Measurements from ENCODE around the gene MDM2. TPM values are rescaled to one million over a fixed set of nuclear protein-coding genes. Genes with fewer than 3 reads are reported as not detected.
"Not testable (repeated sequence)": the region's sequence is repeated elsewhere in the genome, so short reads cannot be mapped to it uniquely, and the experiment has no call there.

MDM2 gene
- total and polyA plus RNA-seq, 4 donors: 24.9 to 155 (median 108) TPM

DNA sequence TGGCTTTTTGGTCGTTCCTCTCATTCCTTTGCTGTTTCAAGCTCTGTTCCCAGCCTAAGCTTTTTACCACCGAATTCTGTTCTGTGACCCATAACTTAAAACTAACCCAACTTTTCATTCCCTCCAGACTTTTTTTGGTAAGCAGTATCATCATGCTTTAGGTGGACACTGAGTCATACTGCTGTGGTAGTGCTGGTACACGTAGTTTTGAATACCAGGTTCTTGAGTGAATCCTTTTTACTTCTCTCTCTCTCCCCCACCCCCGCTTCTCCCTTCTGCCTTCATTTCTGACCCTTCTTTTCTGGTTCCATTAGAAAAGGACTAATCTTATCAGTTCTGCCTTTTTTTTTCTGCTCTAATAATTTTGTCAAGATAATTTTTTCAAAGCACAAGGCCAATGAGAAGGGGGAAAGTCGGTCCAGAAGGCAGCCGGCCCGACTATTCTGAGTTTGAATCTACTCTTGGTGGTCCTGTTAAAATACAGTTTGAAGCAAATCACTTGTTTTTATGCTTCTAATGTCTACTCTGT lies 2.3 kb upstream of the MDM2 start:
- Histone ChIP-seq H3K27ac (ENCODE audit: low read depth in 1 of 2, low read length in 1 of 2) (no peak overlapping the region), H3K4me1 (ENCODE audit: control insufficient read depth in 5 of 5, insufficient read depth in 5 of 5, low read length in 5 of 5) (peaks cover 0 to 5% (median 0%) of the 10 kb centered on the region in 5 donors), H3K27me3 (ENCODE audit: control insufficient read depth in 3 of 3, insufficient read depth in 3 of 3, low read length in 2 of 3) (peaks cover 0 to 3% (median 0%) of the 10 kb centered on the region in 3 donors), H3K4me3 (no peak overlapping the region), H3K9me3 (ENCODE audit: control insufficient read depth in 4 of 4, insufficient read depth in 3 of 4, low read length in 3 of 4) (no peaks in the 10 kb centered on the region), H3K9ac (ENCODE audit: insufficient read depth in 1 of 2, low read length in 2 of 2) (no peak overlapping the region), H3K36me3 (ENCODE audit: control insufficient read depth in 4 of 4, insufficient read depth in 4 of 4, low read length in 4 of 4) (peaks cover 0 to 9% (median 3%) of the 10 kb centered on the region in 4 donors)
- WGBS, 2 donors: 95 to 96% methylated on average over 7 of the region's 7 CpGs
- ATAC-seq (ENCODE audit: insufficient read depth, low FRiP score) (no peak), DNase-seq (no peak)
- TF ChIP-seq, protein P1, sequence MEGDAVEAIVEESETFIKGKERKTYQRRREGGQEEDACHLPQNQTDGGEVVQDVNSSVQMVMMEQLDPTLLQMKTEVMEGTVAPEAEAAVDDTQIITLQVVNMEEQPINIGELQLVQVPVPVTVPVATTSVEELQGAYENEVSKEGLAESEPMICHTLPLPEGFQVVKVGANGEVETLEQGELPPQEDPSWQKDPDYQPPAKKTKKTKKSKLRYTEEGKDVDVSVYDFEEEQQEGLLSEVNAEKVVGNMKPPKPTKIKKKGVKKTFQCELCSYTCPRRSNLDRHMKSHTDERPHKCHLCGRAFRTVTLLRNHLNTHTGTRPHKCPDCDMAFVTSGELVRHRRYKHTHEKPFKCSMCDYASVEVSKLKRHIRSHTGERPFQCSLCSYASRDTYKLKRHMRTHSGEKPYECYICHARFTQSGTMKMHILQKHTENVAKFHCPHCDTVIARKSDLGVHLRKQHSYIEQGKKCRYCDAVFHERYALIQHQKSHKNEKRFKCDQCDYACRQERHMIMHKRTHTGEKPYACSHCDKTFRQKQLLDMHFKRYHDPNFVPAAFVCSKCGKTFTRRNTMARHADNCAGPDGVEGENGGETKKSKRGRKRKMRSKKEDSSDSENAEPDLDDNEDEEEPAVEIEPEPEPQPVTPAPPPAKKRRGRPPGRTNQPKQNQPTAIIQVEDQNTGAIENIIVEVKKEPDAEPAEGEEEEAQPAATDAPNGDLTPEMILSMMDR (IDR thresholded peaks at IDR 0.05; ENCODE audit: control extremely low read depth, extremely low read depth): no peak

DNA sequence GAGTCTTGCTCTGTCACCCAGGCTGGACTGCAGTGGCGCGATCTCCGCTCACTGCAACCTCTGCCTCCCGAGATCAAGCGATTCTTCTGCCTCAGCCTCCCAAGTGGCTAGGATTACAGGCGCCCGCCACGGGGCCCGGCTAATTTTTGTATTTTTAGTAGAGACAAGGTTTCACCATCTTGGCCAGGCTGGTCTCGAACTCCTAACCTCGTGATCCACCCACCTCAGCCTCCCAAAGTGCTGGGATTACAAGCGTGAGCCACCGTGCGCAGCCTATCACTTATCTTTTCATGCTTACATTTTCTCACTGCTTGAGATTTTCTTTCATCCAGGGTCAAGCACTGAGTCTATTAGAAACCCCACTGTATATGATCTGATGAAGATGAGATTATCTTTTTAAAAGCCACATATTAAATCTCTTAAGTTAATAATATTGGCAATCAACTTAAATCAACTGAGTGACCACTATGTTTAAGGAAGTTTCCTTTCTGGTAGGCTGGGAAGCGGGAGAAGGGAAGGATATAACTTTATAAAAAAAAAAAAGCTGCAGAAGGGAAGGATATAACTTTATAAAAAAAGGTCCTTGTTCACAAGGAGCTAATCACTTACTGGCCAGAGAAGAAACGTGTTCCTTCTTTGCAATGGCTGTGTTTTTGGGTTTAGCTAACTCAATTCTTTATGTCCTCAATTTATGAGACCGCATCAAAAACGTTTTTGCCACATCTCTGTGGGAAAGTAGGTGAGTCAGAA lies 1.3 kb upstream of the MDM2 start:
- TF ChIP-seq, protein P1 (IDR thresholded peaks at IDR 0.05; ENCODE audit: control extremely low read depth, extremely low read depth): no peak
- H3K27ac ChIP-seq (ENCODE audit: low read depth in 1 of 2, low read length in 1 of 2): no peak overlapping the region
- peak in 1 of 3 donors; percentile 8 for DNase-seq
- peak overlapping the region in 1 of 2 donors; percentile 90 for H3K9ac ChIP-seq (ENCODE audit: insufficient read depth in 1 of 2, low read length in 2 of 2)
- 83 to 84% methylated on average over 18 of the region's 18 CpGs for WGBS, 2 donors
- peaks cover 0 to 9% (median 3%) of the 10 kb centered on the region in 4 donors for H3K36me3 ChIP-seq (ENCODE audit: control insufficient read depth in 4 of 4, insufficient read depth in 4 of 4, low read length in 4 of 4)
- H3K4me1 ChIP-seq (ENCODE audit: control insufficient read depth in 5 of 5, insufficient read depth in 5 of 5, low read length in 5 of 5): peaks cover 0 to 5% (median 0%) of the 10 kb centered on the region in 5 donors
- H3K27me3 ChIP-seq (ENCODE audit: control insufficient read depth in 3 of 3, insufficient read depth in 3 of 3, low read length in 2 of 3): peaks cover 0 to 3% (median 0%) of the 10 kb centered on the region in 3 donors
- ATAC-seq (ENCODE audit: insufficient read depth, low FRiP score): no peak
- no peak overlapping the region for H3K4me3 ChIP-seq
- no peaks in the 10 kb centered on the region for H3K9me3 ChIP-seq (ENCODE audit: control insufficient read depth in 4 of 4, insufficient read depth in 3 of 4, low read length in 3 of 4)

DNA sequence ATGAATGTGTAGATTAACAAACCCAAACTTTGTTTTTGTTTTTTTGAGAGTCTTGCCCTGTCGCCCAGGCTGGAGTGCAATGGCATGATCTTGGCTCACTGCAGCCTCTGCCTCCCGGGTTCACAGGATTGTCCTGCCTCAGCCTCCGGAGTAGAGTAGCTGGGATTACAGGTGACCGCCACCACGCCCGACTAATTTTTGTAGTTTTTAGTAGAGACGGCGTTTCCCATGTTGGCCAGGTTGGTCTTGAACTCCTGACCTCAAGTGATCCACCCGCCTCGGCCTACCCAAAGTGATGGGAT lies 752 bp upstream of the MDM2 start:
- not testable (repeated sequence) for H3K27me3 ChIP-seq (ENCODE audit: control insufficient read depth in 3 of 3, insufficient read depth in 3 of 3, low read length in 2 of 3); H3K4me1 ChIP-seq (ENCODE audit: control insufficient read depth in 5 of 5, insufficient read depth in 5 of 5, low read length in 5 of 5); H3K9me3 ChIP-seq (ENCODE audit: control insufficient read depth in 4 of 4, insufficient read depth in 3 of 4, low read length in 3 of 4); ATAC-seq (ENCODE audit: insufficient read depth, low FRiP score); H3K36me3 ChIP-seq (ENCODE audit: control insufficient read depth in 4 of 4, insufficient read depth in 4 of 4, low read length in 4 of 4)
- WGBS, 2 donors: 13 to 24% methylated on average over 10 of the region's 10 CpGs
- Histone ChIP-seq H3K4me3 (peak overlapping the region; percentile 47), H3K27ac (ENCODE audit: low read depth in 1 of 2, low read length in 1 of 2) (peak overlapping the region; percentile 87 to 88), H3K9ac (ENCODE audit: insufficient read depth in 1 of 2, low read length in 2 of 2) (peak overlapping the region; percentile 82 to 90)
- DNase-seq: peak in 1 of 3 donors; percentile 11

DNA sequence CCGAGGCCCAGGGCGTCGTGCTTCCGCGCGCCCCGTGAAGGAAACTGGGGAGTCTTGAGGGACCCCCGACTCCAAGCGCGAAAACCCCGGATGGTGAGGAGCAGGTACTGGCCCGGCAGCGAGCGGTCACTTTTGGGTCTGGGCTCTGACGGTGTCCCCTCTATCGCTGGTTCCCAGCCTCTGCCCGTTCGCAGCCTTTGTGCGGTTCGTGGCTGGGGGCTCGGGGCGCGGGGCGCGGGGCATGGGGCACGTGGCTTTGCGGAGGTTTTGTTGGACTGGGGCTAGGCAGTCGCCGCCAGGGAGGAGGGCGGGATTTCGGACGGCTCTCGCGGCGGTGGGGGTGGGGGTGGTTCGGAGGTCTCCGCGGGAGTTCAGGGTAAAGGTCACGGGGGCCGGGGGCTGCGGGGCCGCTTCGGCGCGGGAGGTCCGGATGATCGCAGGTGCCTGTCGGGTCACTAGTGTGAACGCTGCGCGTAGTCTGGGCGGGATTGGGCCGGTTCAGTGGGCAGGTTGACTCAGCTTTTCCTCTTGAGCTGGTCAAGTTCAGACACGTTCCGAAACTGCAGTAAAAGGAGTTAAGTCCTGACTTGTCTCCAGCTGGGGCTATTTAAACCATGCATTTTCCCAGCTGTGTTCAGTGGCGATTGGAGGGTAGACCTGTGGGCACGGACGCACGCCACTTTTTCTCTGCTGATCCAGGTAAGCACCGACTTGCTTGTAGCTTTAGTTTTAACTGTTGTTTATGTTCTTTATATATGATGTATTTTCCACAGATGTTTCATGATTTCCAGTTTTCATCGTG lies 612 bp downstream of the MDM2 start:
- Histone ChIP-seq H3K4me1 (ENCODE audit: control insufficient read depth in 5 of 5, insufficient read depth in 5 of 5, low read length in 5 of 5) (peaks cover 0 to 5% (median 1%) of the 10 kb centered on the region in 5 donors), H3K9ac (ENCODE audit: insufficient read depth in 1 of 2, low read length in 2 of 2) (peak overlapping the region; percentile 70 to 91), H3K27ac (ENCODE audit: low read depth in 1 of 2, low read length in 1 of 2) (peak overlapping the region; percentile 99 to 100), H3K27me3 (ENCODE audit: control insufficient read depth in 3 of 3, insufficient read depth in 3 of 3, low read length in 2 of 3) (peaks cover 0 to 3% (median 0%) of the 10 kb centered on the region in 3 donors), H3K9me3 (ENCODE audit: control insufficient read depth in 4 of 4, insufficient read depth in 3 of 4, low read length in 3 of 4) (no peaks in the 10 kb centered on the region), H3K36me3 (ENCODE audit: control insufficient read depth in 4 of 4, insufficient read depth in 4 of 4, low read length in 4 of 4) (peaks cover under 1 to 12% (median 5%) of the 10 kb centered on the region in 4 donors), H3K4me3 (peak overlapping the region; percentile 83)
- WGBS, 2 donors: 0 to 1% methylated on average over 61 of the region's 61 CpGs
- ATAC-seq (ENCODE audit: insufficient read depth, low FRiP score) (peak; percentile 78), DNase-seq (peak; percentile 60 to 86 (median 79))
- TF ChIP-seq, protein P1 (IDR thresholded peaks at IDR 0.05; ENCODE audit: control extremely low read depth, extremely low read depth): no peak
